CD14-positive monocyte (primary cell): ENCODE measurements around the gene OR52E1. TPM values are rescaled to one million over a fixed set of nuclear protein-coding genes. Genes with fewer than 3 reads are reported as not detected.

Source experiments
- DNase-seq, 3 donors: peaks; one replicate each; pipeline ENCODE4 v3.0.0-alpha.2; 2011 to 2022
- H2AFZ ChIP-seq: 2 replicates; pipeline ENCODE4 v1.6.0; 2012; ENCODE audit warnings: mild to moderate bottlenecking, low read depth, low read length, inconsistent platforms; ENCODE audit not compliant: insufficient read depth, poor library complexity, severe bottlenecking
- H3K27ac ChIP-seq, 2 donors: 1 replicate in 1 of 2; 2 replicates in 1 of 2; pipeline ENCODE4 v1.5.1; 2012 to 2013; ENCODE audit warnings: low read length in 2 of 2, control low read depth in 1 of 2, inconsistent platforms in 1 of 2, low read depth in 1 of 2, mild to moderate bottlenecking in 1 of 2
- H3K27me3 ChIP-seq, 2 donors: one replicate each; pipeline versions ENCODE4 v1.6.0 to v1.6.1; 2011 to 2013; ENCODE audit warnings: low read length in 2 of 2; ENCODE audit not compliant: control insufficient read depth in 2 of 2, insufficient read depth in 2 of 2
- H3K36me3 ChIP-seq, 2 donors: replicated peaks in 1 of 2; 1 replicate in 1 of 2; 2 replicates in 1 of 2; pipeline versions ENCODE4 v1.5.1 to v1.6.1; 2012 to 2013; ENCODE audit warnings: low read length in 2 of 2, control low read depth in 1 of 2, inconsistent platforms in 1 of 2, mild to moderate bottlenecking in 1 of 2; ENCODE audit not compliant: insufficient read depth in 2 of 2, control insufficient read depth in 1 of 2
- H3K4me1 ChIP-seq, 2 donors: 1 replicate in 1 of 2; 2 replicates in 1 of 2; pipeline versions ENCODE4 v1.5.1 to v1.6.1; 2012 to 2013; ENCODE audit warnings: low read length in 2 of 2, control low read depth in 1 of 2, inconsistent platforms in 1 of 2, mild to moderate bottlenecking in 1 of 2, moderate library complexity in 1 of 2; ENCODE audit not compliant: insufficient read depth in 2 of 2, control insufficient read depth in 1 of 2
- H3K4me2 ChIP-seq: replicated peaks from 2 replicates; pipeline ENCODE3; 2012; ENCODE audit warnings: low read length, moderate library complexity, mild to moderate bottlenecking; ENCODE audit not compliant: poor library complexity, severe bottlenecking; ENCODE audit errors: extremely low read depth
- H3K4me3 ChIP-seq, 3 experiments: fragments of 200-600 bp in 1 of 3; sonication (generic) in 1 of 3; replicated peaks in 1 of 3; 1 replicate in 2 of 3; 2 replicates in 1 of 3; pipeline ENCODE4 v1.5.1; 2011 to 2013; ENCODE audit warnings: low read length in 3 of 3, mild to moderate bottlenecking in 3 of 3, control low read depth in 2 of 3, low read depth in 2 of 3, inconsistent platforms in 1 of 3, moderate library complexity in 1 of 3
- H3K79me2 ChIP-seq: 2 replicates; pipeline ENCODE4 v1.6.0; 2012; ENCODE audit warnings: mild to moderate bottlenecking, control low read depth, inconsistent platforms, low read length, moderate library complexity; ENCODE audit not compliant: insufficient read depth
- H3K9ac ChIP-seq: 2 replicates; pipeline ENCODE4 v1.6.0; 2017; ENCODE audit warnings: low read length, mild to moderate bottlenecking; ENCODE audit not compliant: insufficient read depth, poor library complexity, severe bottlenecking
- H3K9me3 ChIP-seq, 2 donors: replicated peaks in 1 of 2; 1 replicate in 1 of 2; 2 replicates in 1 of 2; pipeline versions ENCODE4 v1.5.1 to v1.6.1; 2012 to 2013; ENCODE audit warnings: low read length in 2 of 2, control low read depth in 1 of 2; ENCODE audit not compliant: control insufficient read depth in 1 of 2, insufficient read depth in 1 of 2
- H4K20me1 ChIP-seq: 2 replicates; pipeline ENCODE4 v1.6.0; 2012; ENCODE audit warnings: mild to moderate bottlenecking, low read length, control low read depth, moderate library complexity; ENCODE audit not compliant: insufficient read depth
- H3K27ac Mint-ChIP-seq, 7 donors: one replicate each; pipeline ENCODE4 v1.8.0; 2020; ENCODE audit warnings: mild to moderate bottlenecking in 7 of 7, mixed read lengths in 7 of 7, moderate library complexity in 6 of 7, inconsistent platforms in 2 of 7
- H3K27me3 Mint-ChIP-seq, 3 donors: one replicate each; pipeline ENCODE4 v1.8.0; 2021 to 2022; ENCODE audit warnings: low read depth in 3 of 3, mild to moderate bottlenecking in 3 of 3, mixed read lengths in 3 of 3, moderate library complexity in 3 of 3, inconsistent platforms in 1 of 3
- H3K36me3 Mint-ChIP-seq, 2 donors: one replicate each; pipeline ENCODE4 v1.8.0; 2020; ENCODE audit warnings: mixed read lengths in 2 of 2, inconsistent platforms in 1 of 2, mild to moderate bottlenecking in 1 of 2
- H3K4me1 Mint-ChIP-seq: one replicate; pipeline ENCODE4 v1.8.0; 2020; ENCODE audit warnings: mild to moderate bottlenecking, mixed read lengths
- H3K4me3 Mint-ChIP-seq, 2 donors: one replicate each; pipeline ENCODE4 v1.8.0; 2020; ENCODE audit warnings: mild to moderate bottlenecking in 2 of 2, mixed read lengths in 2 of 2, moderate library complexity in 1 of 2
- H3K9me3 Mint-ChIP-seq, 7 donors: one replicate each; pipeline ENCODE4 v1.8.0; 2020 to 2022; ENCODE audit warnings: mixed read lengths in 7 of 7, mild to moderate bottlenecking in 6 of 7, moderate library complexity in 6 of 7, inconsistent platforms in 2 of 7
- CTCF ChIP-seq: fragments of 200-600 bp; IDR thresholded peaks from one replicate; pipeline ENCODE4 v1.8.0; 2022; ENCODE audit warnings: antibody characterized with exemption, mild to moderate bottlenecking
- WGBS: methylation state at CpG from one replicate; pipeline ENCODE4 v1.1.5; 2013; ENCODE audit warnings: missing lambda C conversion rate; ENCODE audit not compliant: insufficient coverage; 5-methylcytosine and 5-hydroxymethylcytosine counted together
- intact Hi-C, 2 donors: fragments of 100-400 bp; cut with micrococcal nuclease; formaldehyde crosslinking; loops; one replicate each; pipeline versions ENCODE4 v1.15.0 to v1.15.1; 2023
- polyA minus RNA-seq: library from RNA; depleted of rRNA, polyadenylated mRNA; stranded (reverse); fragments of >200 nt; gene quantifications from 2 replicates; pipeline ENCODE4 v1.2.3, GENCODE V29; 2012
- polyA plus RNA-seq, 3 donors: library from polyadenylated mRNA; depleted of rRNA in 1 of 3; unstranded in 2 of 3; stranded (reverse) in 1 of 3; fragments of 300-500 nt in 2 of 3; fragments of >200 nt in 1 of 3; fragmentation: Illumina TruSeq in 2 of 3; gene quantifications; 1 replicate in 2 of 3; 2 replicates in 1 of 3; pipeline ENCODE4 v1.2.3, GENCODE V29; 2012 to 2021
- total RNA-seq, 12 experiments: library from RNA in 1 of 12; stranded (reverse) in 1 of 12; fragments of 120-200 nt in 1 of 12; gene quantifications; one replicate each; pipeline ENCODE4 v1.2.4 and lab custom pipeline; 2013 to 2026; ENCODE audit warnings: mixed read lengths in 6 of 12, inconsistent platforms in 1 of 12

Gene OR52E1
- total RNA-seq (2013) = not detected
- polyA plus RNA-seq (not detected), polyA minus RNA-seq (not detected in 2 replicates), total RNA-seq (lab: John Stamatoyannopoulos, UW) (0 to 0.23 (median 0) reads per million in 11 experiments)

GRCh38 chr11:5069272-5069671 is at the start of gene OR52E1:
TSS of gene OR52E1 (plus strand) at chr11:5069572.
- intact Hi-C loops = loop anchor here in 1 of 2 donors (5.0 kb wide), 1 partner anchor 278 kb away; no protein-coding TSS in a partner anchor

GRCh38 chr11:5021996-5022395 is 47.4 kb upstream of the OR52E1 start:
- Histone ChIP-seq H3K9me3 (peaks cover 28 to 36% of the 10 kb centered on the region in 2 donors), H3K36me3 (no peaks in the 10 kb centered on the region), H3K4me2 (no peak overlapping the region), H4K20me1 (no peaks in the 10 kb centered on the region), H2AFZ (no peak overlapping the region), H3K27me3 (no peaks in the 10 kb centered on the region), H3K9ac (no peak overlapping the region), H3K27ac (no peak overlapping the region), H3K4me1 (no peaks in the 10 kb centered on the region), H3K79me2 (no peaks in the 10 kb centered on the region), H3K4me3 (no peak overlapping the region)
- Mint-ChIP-seq H3K36me3 (no peaks in the 10 kb centered on the region), H3K27ac (no peak overlapping the region), H3K4me1 (no peaks in the 10 kb centered on the region), H3K27me3 (no peaks in the 10 kb centered on the region), H3K9me3 (peaks cover 6 to 22% (median 15%) of the 10 kb centered on the region in 7 donors), H3K4me3 (no peak overlapping the region)
- TF ChIP-seq CTCF = no peak
- intact Hi-C loops = no loop called here
- no peak for DNase-seq
- WGBS = no CpG with 5 or more reads among the region's 2 CpGs

More at GRCh38 chr11:5069272-5069671, at the start of gene OR52E1:
- H4K20me1 ChIP-seq = no peaks in the 10 kb centered on the region
- H3K4me1 ChIP-seq = no peaks in the 10 kb centered on the region
- no peak within 1 kb of the TSS for H3K9ac ChIP-seq
- Mint-ChIP-seq H3K4me1 (no peaks in the 10 kb centered on the region), H3K27ac (no peak within 1 kb of the TSS), H3K27me3 (no peaks in the 10 kb centered on the region), H3K36me3 (no peaks in the 10 kb centered on the region), H3K9me3 (no peaks in the 10 kb centered on the region), H3K4me3 (no peak within 1 kb of the TSS)
- no peak within 1 kb of the TSS for H3K4me2 ChIP-seq
- TF ChIP-seq CTCF = no peak
- no peak within 1 kb of the TSS for H3K4me3 ChIP-seq
- no peaks in the 10 kb centered on the region for H3K79me2 ChIP-seq
- no peak within 1 kb of the TSS for H2AFZ ChIP-seq
- no CpG with 5 or more reads among the region's 3 CpGs for WGBS
- H3K36me3 ChIP-seq = no peaks in the 10 kb centered on the region
- no peaks in the 10 kb centered on the region for H3K9me3 ChIP-seq
- H3K27me3 ChIP-seq = no peaks in the 10 kb centered on the region
- H3K27ac ChIP-seq = no peak within 1 kb of the TSS
- DNase-seq = no peak
